PFSK-1 (cell line): ENCODE measurements around the gene EVL.

Source experiments
- FOXP2 ChIP-seq: optimal IDR thresholded peaks from 2 replicates; pipeline ENCODE3; 2011; ENCODE audit warnings: borderline replicate concordance, control low read depth, inconsistent platforms; ENCODE audit not compliant: insufficient read depth; ENCODE audit errors: extremely low read length, extremely low read depth
- POLR2AphosphoS5 ChIP-seq: IDR thresholded peaks from 2 replicates; pipeline ENCODE4 v1.6.1; 2012; ENCODE audit warnings: low read depth, mild to moderate bottlenecking, control low read depth, low read length, moderate library complexity
- REST ChIP-seq, 2 experiments: IDR thresholded peaks; 2 replicates each; pipeline versions ENCODE4 v1.6.1 to v1.8.0; 2011 to 2012; ENCODE audit warnings: low read depth in 2 of 2, low read length in 2 of 2, control low read depth in 1 of 2, inconsistent platforms in 1 of 2, mild to moderate bottlenecking in 1 of 2, moderate library complexity in 1 of 2; ENCODE audit not compliant: insufficient read depth in 1 of 2
- SIN3A ChIP-seq: IDR thresholded peaks from 2 replicates; pipeline ENCODE4 v1.6.1; 2012; ENCODE audit warnings: mild to moderate bottlenecking, low read length, moderate library complexity, borderline replicate concordance; ENCODE audit not compliant: insufficient read depth
- TAF1 ChIP-seq: IDR thresholded peaks from 2 replicates; pipeline ENCODE4 v1.6.1; 2012; ENCODE audit warnings: low read length, control low read depth, borderline replicate concordance; ENCODE audit not compliant: insufficient read depth

EVL gene

DNA sequence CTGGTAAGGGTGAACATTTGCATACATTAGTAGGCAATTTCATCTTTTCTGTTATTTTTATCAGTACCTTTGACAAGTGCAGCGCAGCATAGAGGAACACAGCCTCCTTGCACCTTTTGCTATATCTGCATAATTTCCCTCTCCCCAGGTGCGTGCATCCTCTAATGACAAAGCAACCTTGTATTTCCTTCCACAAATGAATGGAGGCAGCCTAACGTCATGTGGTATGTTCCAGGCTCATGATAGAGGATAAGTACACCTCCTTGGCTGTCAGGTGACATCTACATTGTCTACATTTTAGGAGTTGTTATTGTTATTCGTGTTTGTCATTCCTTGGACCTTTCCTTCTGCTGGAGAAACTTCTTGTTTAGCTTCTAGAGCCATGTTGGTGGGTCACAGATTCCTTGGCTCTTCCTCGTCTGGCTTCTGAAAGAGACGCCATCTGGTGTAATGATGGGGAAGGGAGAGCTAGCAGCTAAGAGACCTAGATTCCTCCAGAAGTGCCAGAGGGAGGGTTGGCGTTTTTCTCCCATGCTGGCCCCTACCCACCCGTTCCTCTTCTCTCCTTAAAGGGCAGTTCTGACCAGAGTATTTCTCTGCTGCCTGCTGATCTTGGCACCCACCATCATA lies 37.0 kb downstream of the EVL start:
- TF ChIP-seq POLR2AphosphoS5 (no peak), REST (IDR thresholded peaks at IDR 0.05; ENCODE audit: insufficient read depth in 1 of 2, low read depth in 2 of 2, low read length in 2 of 2) (no peak), FOXP2 (no peak), SIN3A (no peak), TAF1 (no peak)

- TF ChIP-seq FOXP2 (no peak), POLR2AphosphoS5 (no peak), TAF1 (no peak), SIN3A (no peak), REST (IDR thresholded peaks at IDR 0.05; ENCODE audit: insufficient read depth in 1 of 2, low read depth in 2 of 2, low read length in 2 of 2) (no peak)
Measured at GRCh38 chr14:100103250-100104005, 38.2 kb downstream of the EVL start.

GRCh38 chr14:100104006-100104352 lies 38.8 kb downstream of the EVL start:
- TF ChIP-seq FOXP2 (no peak), TAF1 (no peak), REST (IDR thresholded peaks at IDR 0.05; ENCODE audit: insufficient read depth in 1 of 2, low read depth in 2 of 2, low read length in 2 of 2) (no peak), POLR2AphosphoS5 (no peak), SIN3A (no peak)

GRCh38 chr14:100104523-100105300 lies 39.5 kb downstream of the EVL start:
- TF ChIP-seq TAF1 (no peak), SIN3A (no peak), FOXP2 (no peak)

DNA sequence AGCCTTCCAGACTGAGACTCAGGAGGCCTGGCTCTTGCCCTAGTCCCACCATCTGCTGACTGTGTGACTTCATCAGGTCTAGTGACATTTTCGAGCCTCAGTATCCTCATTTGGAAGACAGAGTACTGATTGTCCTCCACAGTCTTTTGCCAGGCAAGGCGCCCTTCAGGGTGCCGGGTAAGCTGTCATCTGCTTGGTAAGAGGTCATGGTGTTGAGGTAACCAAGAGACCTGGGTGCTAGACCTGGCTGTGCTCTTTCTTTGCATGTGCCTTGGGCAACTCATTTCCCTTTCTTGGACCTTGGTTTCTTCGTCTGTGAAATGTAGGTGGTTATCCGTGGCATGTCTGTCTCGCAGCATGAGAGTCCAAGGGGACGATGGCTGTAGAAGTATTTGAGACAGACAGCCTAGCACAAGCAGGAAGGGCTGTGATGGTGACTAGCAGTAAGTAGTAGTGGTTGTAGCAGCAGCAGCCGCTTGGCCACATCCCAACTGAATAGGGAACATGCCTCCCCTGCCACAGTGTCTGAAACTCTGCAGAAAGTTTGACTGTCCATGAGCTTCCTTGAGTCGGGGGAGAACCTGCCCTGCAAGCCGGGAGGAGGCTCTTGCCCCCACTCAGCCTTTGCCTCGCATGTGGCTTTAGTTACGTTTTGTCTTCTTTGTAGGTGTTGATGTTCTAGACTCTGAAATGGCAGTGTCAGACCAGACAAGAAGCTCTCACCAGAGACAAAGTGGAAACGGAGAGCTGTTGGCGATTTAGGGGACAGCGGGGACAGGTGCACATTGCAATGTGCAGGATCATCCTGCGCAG lies 40.3 kb downstream of the EVL start:
- TF ChIP-seq TAF1 = no peak
- no peak for TF ChIP-seq POLR2AphosphoS5
- no peak for TF ChIP-seq FOXP2
- TF ChIP-seq REST (IDR thresholded peaks at IDR 0.05; ENCODE audit: insufficient read depth in 1 of 2, low read depth in 2 of 2, low read length in 2 of 2) = no peak
- TF ChIP-seq SIN3A = no peak
